ENCODE results near the gene TUBB2B. TPM values are rescaled to one million over a fixed set of nuclear protein-coding genes. Genes with fewer than 3 reads are reported as not detected.

Gene TUBB2B
- total and polyA plus RNA-seq, 9 of the 15 experiments (the other 6 are each of a cell fraction or from before 2014, with no cell fraction given) = 0.11 to 9.7 (median 4.6) TPM

- TF ChIP-seq ZNF277 (CRISPR knock-in tag; IDR thresholded peaks at IDR 0.05; ENCODE audit: borderline replicate concordance) = no peak
- no peak for TF ChIP-seq MCM5 (IDR thresholded peaks at IDR 0.05; ENCODE audit: low read depth)
- peak; percentile 71 for TF ChIP-seq PHF20 (IDR thresholded peaks at IDR 0.05; ENCODE audit: partially characterized antibody)
- TF ChIP-seq CREB5 (CRISPR knock-in tag; IDR thresholded peaks at IDR 0.05) = no peak
- no peak for TF ChIP-seq TEAD4 (IDR thresholded peaks at IDR 0.05; ENCODE audit: low read length)
- peak; percentile 52; the same call in 1 of the 2 replicates for TF ChIP-seq TEAD4 (CRISPR knock-in tag; IDR thresholded peaks at IDR 0.05; ENCODE audit: borderline replicate concordance)
- no peak; the same call in 1 of the 2 replicates for TF ChIP-seq JUND (IDR thresholded peaks at IDR 0.05; ENCODE audit: borderline replicate concordance, low read depth, low read length)
- no peak; the same call in 2 of the 3 replicates for TF ChIP-seq JUND (tag; IDR thresholded peaks at IDR 0.05; ENCODE audit: borderline replicate concordance, low read depth, low read length)
- peak; percentile 27; the same call in 1 of the 2 replicates for TF ChIP-seq CEBPG (CRISPR knock-in tag; IDR thresholded peaks at IDR 0.05)
- no peak for TF ChIP-seq CEBPG (tag; conservative IDR thresholded peaks at IDR 0.05 in 1 of 2, IDR thresholded peaks at IDR 0.05 in 1 of 2)
- TF ChIP-seq NR2C2 (CRISPR knock-in tag; IDR thresholded peaks at IDR 0.05) = peak; percentile 84; the same call in 1 of the 2 replicates
- TF ChIP-seq NR2C2 (tag; IDR thresholded peaks at IDR 0.05) = peak; percentile 51; the same call in 1 of the 2 replicates
- no peak for TF ChIP-seq ZNF589 (CRISPR knock-in tag; IDR thresholded peaks at IDR 0.05; ENCODE audit: low read depth)
- TF ChIP-seq ARID1B (IDR thresholded peaks at IDR 0.05) = no peak
- TF ChIP-seq ESRRB (CRISPR knock-in tag; IDR thresholded peaks at IDR 0.05; ENCODE audit: borderline replicate concordance) = no peak
- no peak for TF ChIP-seq ZNF77 (CRISPR knock-in tag; IDR thresholded peaks at IDR 0.05)
- TF ChIP-seq ZNF212 (CRISPR knock-in tag; IDR thresholded peaks at IDR 0.05) = no peak
- no peak for TF ChIP-seq ATF6 (CRISPR knock-in tag; IDR thresholded peaks at IDR 0.05)
- TF ChIP-seq HLTF (IDR thresholded peaks at IDR 0.05) = no peak
- TF ChIP-seq SMAD2 (IDR thresholded peaks at IDR 0.05; ENCODE audit: low read depth, low read length) = no peak
- TF ChIP-seq HNRNPH1 (optimal IDR thresholded peaks at IDR 0.05; ENCODE audit: low read depth, low read length) = no peak
- TF ChIP-seq PYGO2 (tag; IDR thresholded peaks at IDR 0.05) = no peak
- TF ChIP-seq E2F1 (CRISPR knock-in tag; IDR thresholded peaks at IDR 0.05) = peak; percentile 39; the same call in 1 of the 2 replicates
- no peak for TF ChIP-seq POLR2AphosphoS2 (IDR thresholded peaks at IDR 0.05; ENCODE audit: low read length)
Measured at GRCh38 chr6:3258720-3259490, 31.5 kb upstream of the TUBB2B start, which contains the start of gene PSMG4 (continued).
